ENCODE results near the gene FNTB.

Gene FNTB

GRCh38 chr14:64986648-64987437 lies at the start of gene FNTB:
FNTB (plus strand) TSS chr14:64986895; CDS start chr14:64986954, 59 bp downstream.
- FAIRE-seq, result no peak

GRCh38 chr14:64937171-64937820 lies 49.4 kb upstream of the FNTB start:
- no peak for FAIRE-seq

- FAIRE-seq, result no peak
Measured at GRCh38 chr14:64937821-64938193, 48.9 kb upstream of the FNTB start.

GRCh38 chr14:64938972-64939816 lies 47.5 kb upstream of the FNTB start:
- no peak for FAIRE-seq

GRCh38 chr14:64939817-64940190 lies 46.9 kb upstream of the FNTB start:
- no peak for FAIRE-seq

DNA sequence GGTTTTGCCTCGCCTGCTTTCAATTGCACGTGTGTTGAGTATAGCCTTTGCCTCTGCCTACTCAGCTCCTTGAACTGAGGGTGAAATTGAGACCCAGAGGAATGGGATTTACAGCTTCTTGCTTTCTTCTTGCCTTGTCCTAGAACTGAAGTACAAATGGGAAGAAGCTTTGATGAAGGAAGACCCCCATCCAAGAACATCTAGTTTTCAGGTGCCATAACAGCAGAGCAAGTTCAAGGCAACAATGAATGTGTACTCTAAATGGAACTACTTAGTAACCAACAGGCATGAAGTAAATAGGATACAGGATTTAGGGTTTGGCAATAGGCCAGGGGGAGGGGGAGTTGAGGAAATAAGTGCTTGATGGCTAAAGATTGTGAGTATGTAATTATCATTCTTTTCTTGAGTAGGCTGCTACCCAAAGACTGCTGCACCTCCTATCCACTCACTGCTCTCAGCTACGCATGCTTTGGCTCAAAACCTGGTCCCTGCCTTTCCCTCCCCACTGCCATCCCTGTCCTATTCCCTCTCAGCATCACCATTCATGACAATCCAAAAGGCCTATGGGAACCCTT lies 46.3 kb upstream of the FNTB start:
- FAIRE-seq, result no peak

DNA sequence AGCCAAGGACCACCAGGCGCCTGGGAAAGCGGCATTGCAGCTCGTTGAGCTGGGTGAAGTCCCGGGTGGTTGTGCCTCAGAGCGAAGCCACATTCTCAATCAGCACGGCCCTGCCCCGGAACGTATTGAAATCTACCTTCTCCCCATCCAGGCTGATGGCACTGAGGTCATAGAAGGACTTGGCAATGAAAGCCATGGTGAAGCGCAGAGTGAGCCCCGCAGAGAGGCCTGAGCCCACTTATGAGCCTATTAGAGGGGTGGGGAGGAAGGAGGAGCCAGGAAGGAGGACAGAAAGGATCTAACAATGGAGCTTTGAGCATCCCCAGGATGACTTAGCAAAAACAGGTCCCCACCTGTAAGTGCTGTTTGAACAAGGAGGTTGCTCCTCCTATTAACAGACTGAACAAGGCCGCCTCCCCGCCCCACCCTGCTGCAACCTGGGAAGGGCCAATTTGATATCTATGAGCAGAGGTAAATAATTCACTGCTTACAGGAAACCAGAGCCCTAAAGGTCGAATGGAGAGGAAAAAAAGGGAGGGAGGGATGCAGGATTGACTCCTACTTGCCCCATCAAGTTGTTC lies 44.1 kb upstream of the FNTB start, which contains the start of gene GPX2:
TSS of gene GPX2 (minus strand) at position 215 of the 581 bp plus-strand sequence. CDS start at position 196, 19 bp downstream.
- FAIRE-seq, result peak; percentile 55

DNA sequence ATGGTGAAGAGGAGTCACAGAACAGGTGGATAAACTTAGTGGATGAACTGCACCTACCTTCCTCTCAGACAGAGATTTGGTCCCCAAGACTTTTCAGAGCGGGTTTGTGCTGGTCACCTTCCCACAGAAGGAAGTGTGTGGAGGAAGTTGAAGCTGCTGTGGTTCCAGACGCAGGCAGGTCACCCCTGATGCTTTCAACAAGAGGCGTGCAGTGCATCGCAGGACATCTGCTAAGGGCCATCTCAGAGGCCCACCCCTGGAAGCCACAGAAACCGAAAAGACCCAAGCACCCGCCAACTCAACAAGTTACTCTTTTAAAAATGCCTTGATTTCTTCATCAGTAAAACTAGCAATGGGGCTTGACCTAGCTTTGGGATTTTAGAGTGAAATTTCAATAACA lies 43.1 kb upstream of the FNTB start:
- no peak for FAIRE-seq

- no peak for FAIRE-seq
Measured at GRCh38 chr14:64944041-64944440, 42.7 kb upstream of the FNTB start.

- FAIRE-seq, result no peak
Measured at GRCh38 chr14:64944861-64945260, 41.8 kb upstream of the FNTB start.

- FAIRE-seq, result no peak
Measured at GRCh38 chr14:64945431-64946178, 41.1 kb upstream of the FNTB start.

- no peak for FAIRE-seq
Measured at GRCh38 chr14:64946310-64947045, 40.2 kb upstream of the FNTB start.

GRCh38 chr14:64947710-64948611 lies 38.7 kb upstream of the FNTB start:
- no peak for FAIRE-seq

DNA sequence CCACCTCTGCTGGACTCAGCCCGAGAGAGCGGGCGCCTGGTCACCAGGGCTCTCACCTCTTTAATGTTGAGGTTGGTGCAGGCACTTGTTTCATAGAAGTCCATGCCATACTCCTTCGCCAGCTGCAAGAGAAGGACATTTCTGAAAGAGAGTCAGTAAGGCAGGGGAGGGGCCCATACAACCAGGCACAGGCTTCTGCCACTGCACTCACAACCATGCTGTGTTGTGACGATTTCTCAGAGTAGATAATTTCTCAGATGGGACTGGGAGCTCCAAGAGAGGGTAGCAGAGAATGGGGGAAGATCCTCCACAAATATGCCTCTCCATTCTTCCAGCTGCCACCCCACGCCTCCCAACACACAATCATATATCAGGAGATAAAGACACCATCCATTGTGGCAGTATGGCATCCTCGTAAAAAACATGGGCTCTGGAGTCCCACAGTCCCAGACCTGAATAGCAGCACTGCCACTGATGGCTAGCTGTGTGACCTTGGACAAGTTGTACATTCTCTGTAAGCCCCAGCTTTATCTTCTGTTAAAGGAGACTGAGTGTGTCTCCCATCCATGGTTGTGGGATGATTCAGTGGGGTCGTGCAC lies 38.0 kb upstream of the FNTB start:
- FAIRE-seq, result no peak

- FAIRE-seq, result no peak
Measured at GRCh38 chr14:64950889-64951288, 35.8 kb upstream of the FNTB start.

- no peak for FAIRE-seq
Measured at GRCh38 chr14:64951291-64951690, 35.4 kb upstream of the FNTB start.

DNA sequence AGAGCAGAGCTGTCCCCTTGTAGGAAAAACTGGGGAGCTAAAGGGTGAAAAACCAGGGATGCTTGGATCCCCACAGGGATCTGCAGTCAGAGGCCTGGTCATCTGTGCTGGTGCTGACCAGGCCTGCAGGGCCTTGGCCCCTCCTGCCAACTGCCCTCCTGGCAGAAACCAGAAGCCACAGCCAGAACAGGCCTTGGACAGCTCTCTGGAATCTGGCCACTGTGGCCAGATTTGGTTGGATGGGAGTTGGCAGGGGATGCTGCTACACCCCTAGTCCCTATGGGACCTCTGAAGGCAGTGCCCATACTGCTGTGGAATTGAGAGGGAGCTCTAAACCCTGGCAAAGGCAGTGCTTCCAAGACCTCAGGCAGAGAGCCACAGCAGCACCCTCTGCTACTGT lies 35.0 kb upstream of the FNTB start:
- FAIRE-seq, result no peak

- FAIRE-seq, result no peak
Measured at GRCh38 chr14:64952598-64953309, 33.9 kb upstream of the FNTB start.

GRCh38 chr14:64953310-64953654 lies 33.4 kb upstream of the FNTB start:
- no peak for FAIRE-seq
